OCI-LY1 (cell line): ENCODE measurements around the gene RPL9.

Source experiments
- H2AFZ ChIP-seq: fragments of 200-600 bp; sonication (generic), shearing (Covaris generic); 2 replicates; pipeline ENCODE4 v1.6.0; 2014; ENCODE audit warnings: antibody characterized with exemption, mild to moderate bottlenecking, low read length
- H3F3A ChIP-seq: fragments of 200-600 bp; sonication (generic), shearing (Covaris generic); 2 replicates; pipeline ENCODE4 v1.6.0; 2014; ENCODE audit warnings: mild to moderate bottlenecking, antibody characterized with exemption, low read length, moderate library complexity; ENCODE audit not compliant: insufficient read depth
- H3K27ac ChIP-seq: fragments of 200-600 bp; sonication (generic); 2 replicates; pipeline ENCODE4 v1.5.1; 2014; ENCODE audit warnings: low read length, mixed run types, mild to moderate bottlenecking, low read depth; ENCODE audit not compliant: poor library complexity, severe bottlenecking
- H3K27me3 ChIP-seq: fragments of 200-600 bp; sonication (generic); 2 replicates; pipeline ENCODE4 v1.6.0; 2014; ENCODE audit warnings: antibody characterized with exemption, mild to moderate bottlenecking, low read length, moderate library complexity; ENCODE audit not compliant: insufficient read depth
- H3K36me3 ChIP-seq: fragments of 200-600 bp; sonication (generic); 2 replicates; pipeline ENCODE4 v1.6.1; 2014; ENCODE audit warnings: mild to moderate bottlenecking, antibody characterized with exemption, low read length, moderate library complexity, mixed read lengths; ENCODE audit not compliant: insufficient read depth
- H3K4me1 ChIP-seq: fragments of 200-600 bp; sonication (generic); 2 replicates; pipeline ENCODE4 v1.5.1; 2014; ENCODE audit warnings: mild to moderate bottlenecking, low read length, moderate library complexity; ENCODE audit not compliant: insufficient read depth, severe bottlenecking
- H3K4me2 ChIP-seq: fragments of 200-600 bp; sonication (generic), shearing (Covaris generic); 2 replicates; pipeline ENCODE4 v1.6.1; 2014; ENCODE audit warnings: low read length
- H3K4me3 ChIP-seq: fragments of 200-600 bp; sonication (generic); 2 replicates; pipeline ENCODE4 v1.5.1; 2014; ENCODE audit warnings: low read length, low read depth, mild to moderate bottlenecking, mixed read lengths; ENCODE audit not compliant: poor library complexity, severe bottlenecking
- H3K79me2 ChIP-seq: fragments of 200-600 bp; shearing (Covaris generic); 2 replicates; pipeline ENCODE4 v1.6.1; 2016; ENCODE audit warnings: mixed run types, low read length, mixed read lengths; ENCODE audit not compliant: insufficient read depth
- H3K9ac ChIP-seq: fragments of 200-600 bp; sonication (generic), shearing (Covaris generic); 2 replicates; pipeline ENCODE4 v1.6.1; 2014; ENCODE audit warnings: mild to moderate bottlenecking, low read length, mixed read lengths
- H3K9me2 ChIP-seq: fragments of 200-600 bp; sonication (generic), shearing (Covaris generic); 2 replicates; pipeline ENCODE4 v1.6.1; 2014; ENCODE audit warnings: low read depth, mild to moderate bottlenecking, low read length, mixed read lengths
- H3K9me3 ChIP-seq: fragments of 200-600 bp; shearing (Covaris generic); 2 replicates; pipeline ENCODE4 v1.6.1; 2014; ENCODE audit warnings: low read length, mixed read lengths
- H4K20me1 ChIP-seq: fragments of 200-600 bp; sonication (generic), shearing (Covaris generic); 2 replicates; pipeline ENCODE4 v1.6.0; 2016; ENCODE audit warnings: mild to moderate bottlenecking, low read length; ENCODE audit not compliant: insufficient read depth
- CTCF ChIP-seq: fragments of 200-600 bp; sonication (generic), shearing (Covaris generic); IDR thresholded peaks from 2 replicates; pipeline ENCODE4 v1.5.1; 2017; ENCODE audit warnings: mild to moderate bottlenecking, antibody characterized with exemption, low read length, moderate library complexity, mixed read lengths
- EZH2 ChIP-seq: fragments of 200-600 bp; sonication (generic), shearing (Covaris generic); IDR thresholded peaks from 2 replicates; pipeline ENCODE4 v1.8.0; 2017; ENCODE audit warnings: borderline replicate concordance, mixed run types, mild to moderate bottlenecking, antibody characterized with exemption, low read length, moderate library complexity, mixed read lengths

The RPL9 gene

GRCh38 chr4:39502019-39502663, 43.4 kb upstream of the RPL9 start:
- no peaks in the 10 kb centered on the region for H3K27me3 ChIP-seq
- H3K4me1 ChIP-seq = no peaks in the 10 kb centered on the region
- H3K79me2 ChIP-seq = no peaks in the 10 kb centered on the region
- TF ChIP-seq EZH2 (no peak), CTCF (no peak)
- no peak overlapping the region for H3K27ac ChIP-seq
- no peaks in the 10 kb centered on the region for H3F3A ChIP-seq
- H3K9ac ChIP-seq = no peak overlapping the region
- H3K36me3 ChIP-seq = peaks cover 68% of the 10 kb centered on the region
- H2AFZ ChIP-seq = no peak overlapping the region
- H3K4me2 ChIP-seq = no peak overlapping the region
- no peaks in the 10 kb centered on the region for H3K9me2 ChIP-seq
- H3K4me3 ChIP-seq = no peak overlapping the region
- H3K9me3 ChIP-seq = no peaks in the 10 kb centered on the region
- no peaks in the 10 kb centered on the region for H4K20me1 ChIP-seq

- no peaks in the 10 kb centered on the region for H3K9me2 ChIP-seq
- TF ChIP-seq EZH2 = no peak
- no peak for TF ChIP-seq CTCF
- H3K4me3 ChIP-seq = no peak overlapping the region
- H3K36me3 ChIP-seq = peaks cover 37% of the 10 kb centered on the region
- no peaks in the 10 kb centered on the region for H3F3A ChIP-seq
- H4K20me1 ChIP-seq = no peaks in the 10 kb centered on the region
- H3K9ac ChIP-seq = no peak overlapping the region
- H3K9me3 ChIP-seq = no peaks in the 10 kb centered on the region
- no peak overlapping the region for H2AFZ ChIP-seq
- H3K27ac ChIP-seq = no peak overlapping the region
- H3K4me1 ChIP-seq = no peaks in the 10 kb centered on the region
- H3K4me2 ChIP-seq = no peak overlapping the region
- no peaks in the 10 kb centered on the region for H3K79me2 ChIP-seq
- H3K27me3 ChIP-seq = no peaks in the 10 kb centered on the region
These were observed 40.0 kb upstream of the RPL9 start for GRCh38 chr4:39498727-39499020.

GRCh38 chr4:39497909-39498726, 39.4 kb upstream of the RPL9 start:
- Histone ChIP-seq H3K79me2 (no peaks in the 10 kb centered on the region), H3K36me3 (peaks cover 31% of the 10 kb centered on the region), H3K9ac (no peak overlapping the region), H3K4me1 (no peaks in the 10 kb centered on the region), H3K9me2 (no peaks in the 10 kb centered on the region), H3F3A (no peaks in the 10 kb centered on the region), H2AFZ (no peak overlapping the region), H3K27ac (no peak overlapping the region), H3K27me3 (no peaks in the 10 kb centered on the region), H3K9me3 (no peaks in the 10 kb centered on the region), H4K20me1 (no peaks in the 10 kb centered on the region), H3K4me2 (no peak overlapping the region), H3K4me3 (no peak overlapping the region)
- no peak for TF ChIP-seq CTCF
- TF ChIP-seq EZH2 = no peak
